GM19324 (cell line): Measurements from ENCODE around the gene MCC.

Source experiments
- ATAC-seq: cut with Tn5 transposase; IDR thresholded peaks from one replicate; pipeline ENCODE4 v1.9.1; 2021; ENCODE audit warnings: mild to moderate bottlenecking, moderate library complexity; ENCODE audit not compliant: unreplicated experiment, low FRiP score

MCC gene

GRCh38 chr5:113027431-113027830 is 460.8 kb downstream of the MCC start:
- no peak for ATAC-seq

DNA sequence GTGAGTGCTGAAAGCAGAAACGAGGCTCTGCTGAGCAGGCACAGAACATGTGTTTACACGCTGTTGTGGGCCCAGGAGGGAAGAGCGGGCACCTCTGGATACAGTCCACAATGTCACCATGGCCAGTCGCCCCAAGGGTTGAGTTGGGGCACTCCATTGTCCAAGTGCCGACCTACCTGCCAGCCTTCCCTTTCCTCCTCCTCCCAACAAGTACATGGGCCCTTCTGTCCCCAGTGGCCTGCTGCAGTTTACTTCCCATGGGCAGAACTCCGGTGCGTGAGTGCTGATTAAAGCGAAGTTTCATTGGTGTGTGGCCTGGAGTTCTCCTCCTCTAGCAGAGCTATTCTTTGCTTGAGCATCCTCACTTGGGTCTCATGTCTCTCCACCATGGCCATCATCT is 461.2 kb downstream of the MCC start:
- ATAC-seq: no peak

DNA sequence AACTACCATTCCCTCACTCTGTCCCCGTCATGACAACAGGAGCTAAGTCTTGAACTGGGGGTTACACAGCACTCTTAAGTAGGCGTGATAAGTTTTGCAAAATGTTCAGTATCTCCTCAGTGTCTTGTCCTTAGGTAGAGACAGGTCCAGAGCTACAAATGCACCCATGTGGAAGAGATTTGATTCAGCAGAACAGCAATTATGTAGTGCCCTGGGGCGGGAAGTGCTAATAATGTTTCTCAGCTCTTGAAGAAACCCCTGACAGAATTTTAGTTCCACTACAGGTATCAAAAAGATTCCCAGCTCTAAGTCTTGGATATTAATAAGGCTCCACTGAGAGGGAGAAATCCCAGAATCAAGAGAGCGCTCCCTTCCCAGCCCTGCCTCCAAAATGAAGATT is 462.0 kb downstream of the MCC start:
- no peak for ATAC-seq

DNA sequence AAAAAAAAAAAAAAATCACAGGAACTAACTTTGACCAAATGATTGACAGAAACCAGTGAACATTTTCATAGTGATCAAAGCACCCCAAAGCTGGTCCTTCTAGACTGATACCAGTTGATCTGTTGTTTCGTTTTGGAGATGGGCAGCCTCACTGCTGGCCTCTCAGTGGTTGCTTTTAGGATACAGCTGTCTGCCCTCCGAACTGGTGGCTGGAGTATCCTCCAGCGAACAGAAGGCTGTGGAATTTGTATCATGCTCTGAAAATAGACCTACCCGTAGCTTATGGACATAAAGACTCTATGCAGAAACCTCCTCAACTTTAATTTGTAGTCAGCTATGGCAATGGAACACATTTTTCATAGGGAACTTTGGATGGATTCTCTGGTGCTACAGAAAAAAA is 462.7 kb downstream of the MCC start:
- no peak for ATAC-seq

DNA sequence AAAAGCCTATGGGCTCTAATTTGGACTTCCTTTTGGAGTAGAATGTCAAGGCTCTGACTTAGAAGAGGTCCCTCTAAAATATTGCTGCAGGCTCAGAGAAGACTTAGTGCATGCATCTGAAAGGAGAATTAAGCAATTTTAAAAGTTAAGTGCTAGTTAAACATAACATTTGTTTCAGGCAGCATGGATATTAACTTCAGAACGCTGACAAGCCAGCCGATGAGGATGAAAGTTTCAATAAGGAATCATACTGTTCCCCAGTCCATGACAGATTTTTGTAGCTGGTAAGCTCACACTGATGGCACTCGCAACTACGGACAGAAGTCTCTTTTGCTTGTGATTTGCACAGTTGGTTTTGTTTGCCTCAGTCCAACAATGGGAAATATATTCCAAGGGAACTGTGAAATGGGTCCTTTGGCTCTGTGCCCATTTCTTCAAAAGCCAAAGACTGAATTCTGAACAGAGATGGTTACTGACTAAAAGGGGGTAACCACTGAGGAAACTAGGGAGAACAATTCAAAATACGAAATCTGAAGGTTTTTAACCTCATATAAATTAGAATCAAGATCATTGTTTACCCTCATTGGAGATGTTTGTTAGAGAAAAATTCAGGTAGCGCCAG is 464.1 kb downstream of the MCC start:
- ATAC-seq: no peak

DNA sequence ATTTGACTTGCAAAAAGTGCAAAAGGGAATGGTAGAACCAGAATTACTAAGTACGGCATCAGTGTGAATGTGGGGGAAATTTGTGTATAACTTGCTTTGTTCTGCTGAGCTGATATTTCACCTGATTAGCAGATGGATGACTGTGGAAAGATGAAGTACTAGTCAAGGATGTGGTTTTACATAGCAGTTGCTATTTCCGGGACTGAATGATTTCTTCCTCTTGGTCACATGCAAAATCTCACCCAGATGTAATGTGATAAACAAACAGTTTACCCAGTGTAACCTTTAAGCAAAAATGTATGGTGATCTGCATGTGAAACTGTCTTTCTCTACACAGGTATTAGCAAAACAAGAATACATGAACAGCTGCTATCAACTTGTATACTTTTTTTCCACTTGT is 465.6 kb downstream of the MCC start:
- ATAC-seq: peak; percentile 67

GRCh38 chr5:113020461-113021273 is 467.6 kb downstream of the MCC start:
- ATAC-seq: no peak

DNA sequence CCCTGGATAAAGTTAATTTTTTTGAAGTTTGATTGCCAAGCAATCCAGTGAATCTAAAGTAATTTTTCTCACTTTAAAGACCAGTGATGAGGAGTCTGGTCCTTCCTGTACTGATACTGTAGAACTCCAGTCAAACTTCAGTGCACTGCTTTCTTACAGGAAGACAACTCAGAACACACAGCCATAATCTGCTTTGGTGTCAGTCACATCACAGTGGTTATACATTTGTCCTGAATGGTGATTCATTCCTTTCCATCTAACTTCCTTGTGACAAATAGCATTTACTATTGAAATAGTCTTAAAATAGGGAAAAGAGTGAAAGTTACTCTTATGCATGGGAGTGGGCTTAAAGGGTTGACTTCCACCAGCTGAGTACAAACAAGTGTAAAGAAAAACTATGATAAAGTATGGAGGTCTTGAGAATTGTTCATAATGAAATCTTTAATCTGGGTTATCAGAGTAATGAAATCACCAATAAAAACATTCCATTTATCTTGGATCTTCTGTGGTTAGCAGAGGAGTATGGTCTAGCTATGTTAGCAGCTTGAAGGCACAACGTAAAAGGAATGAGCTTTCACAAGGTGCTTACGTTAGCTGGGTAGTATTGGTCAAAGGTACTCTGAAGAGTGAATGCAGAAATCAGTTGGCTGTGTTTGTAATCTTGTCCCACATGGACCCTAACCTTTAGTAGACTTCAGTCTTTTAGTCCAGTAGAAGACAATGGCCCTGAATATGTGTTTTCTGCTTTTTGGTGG is 470.2 kb downstream of the MCC start:
- ATAC-seq: no peak

- ATAC-seq: no peak
Observed at GRCh38 chr5:113005454-113005853, 482.8 kb downstream of the MCC start.

- ATAC-seq: no peak
Observed at GRCh38 chr5:113003763-113004162, 484.5 kb downstream of the MCC start.

DNA sequence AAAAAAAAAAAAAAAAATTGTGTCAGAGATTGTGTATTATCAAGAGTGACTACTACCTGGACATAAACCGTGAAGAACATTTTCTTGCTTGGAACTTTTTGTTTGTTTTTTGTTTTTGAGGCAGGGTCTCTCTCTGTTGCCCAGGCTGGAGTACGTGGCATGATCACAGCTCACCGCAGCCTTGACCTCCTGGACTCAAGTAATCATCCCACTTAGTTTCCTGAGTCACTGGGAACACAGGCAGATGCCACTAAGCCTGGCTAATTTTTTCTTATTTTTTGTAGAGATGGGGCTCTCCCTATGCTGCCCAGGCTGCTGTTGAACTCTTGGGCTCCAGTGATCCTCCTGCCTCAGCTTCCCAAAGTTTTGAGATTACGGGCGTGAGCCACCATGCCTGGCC is 485.8 kb downstream of the MCC start:
- no peak for ATAC-seq

GRCh38 chr5:113000466-113000865 is 487.8 kb downstream of the MCC start:
- no peak for ATAC-seq

GRCh38 chr5:112998296-112998695 is 490.0 kb downstream of the MCC start:
- ATAC-seq: no peak

GRCh38 chr5:112996830-112997374 is 491.4 kb downstream of the MCC start:
- no peak for ATAC-seq

- no peak for ATAC-seq
Observed at GRCh38 chr5:112995764-112996618, 492.3 kb downstream of the MCC start.

DNA sequence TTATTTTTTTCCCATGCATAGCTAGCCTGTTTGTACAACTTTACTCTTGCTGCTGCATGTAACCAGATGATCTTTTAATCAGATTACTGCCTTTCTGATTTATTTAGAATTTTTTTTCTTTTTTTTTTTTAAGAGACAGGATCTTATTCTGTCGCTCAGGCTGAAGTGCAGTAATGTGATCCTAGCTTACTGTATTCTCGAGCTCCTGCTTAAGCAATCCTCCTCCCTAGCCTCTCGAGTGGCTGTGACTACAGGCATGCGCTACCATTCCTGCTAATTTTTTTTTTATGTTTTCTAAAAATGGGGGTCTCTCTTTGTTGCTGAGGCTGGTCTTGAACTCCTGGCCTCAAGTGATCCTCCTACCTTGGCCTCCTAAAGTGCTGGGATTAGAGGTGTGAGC is 502.0 kb downstream of the MCC start:
- ATAC-seq: no peak

DNA sequence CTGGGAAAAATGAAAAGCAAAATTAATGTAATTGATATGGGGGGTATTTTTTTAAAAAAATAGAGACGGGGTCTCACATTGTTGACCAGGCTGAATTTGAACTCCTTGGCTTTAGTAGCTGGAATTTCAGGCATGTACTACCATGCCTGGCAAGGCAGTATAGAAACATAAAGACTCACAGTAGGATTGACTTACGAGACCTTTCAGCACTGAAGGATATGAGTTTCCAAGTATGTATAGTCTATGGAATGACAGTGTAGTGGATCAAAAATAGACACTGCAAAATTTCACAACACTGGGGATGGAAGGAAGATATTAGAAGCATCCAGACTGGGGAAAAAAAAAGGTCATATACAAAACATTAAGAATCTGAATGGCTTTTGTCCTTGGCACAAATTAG is 504.9 kb downstream of the MCC start:
- ATAC-seq: no peak

DNA sequence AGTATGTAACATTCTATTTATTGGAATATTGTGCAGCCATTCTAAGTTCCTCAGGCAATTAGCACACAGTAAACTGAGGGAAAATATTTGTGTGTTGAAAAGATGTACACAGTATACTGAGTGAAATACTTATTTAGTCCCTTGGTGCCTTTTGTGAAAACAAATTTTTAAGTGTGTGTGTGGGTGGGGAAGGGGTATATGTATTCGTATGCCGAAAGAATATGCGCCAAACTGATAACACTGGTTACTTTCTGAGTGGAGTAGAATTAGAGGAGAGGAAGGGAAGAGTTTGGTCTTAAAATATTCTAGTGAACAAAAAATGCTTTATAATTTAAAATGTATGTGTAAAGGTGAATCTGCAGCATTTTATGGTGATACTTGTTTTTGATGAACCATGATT is 508.5 kb downstream of the MCC start:
- no peak for ATAC-seq

GRCh38 chr5:112978836-112979235 is 509.4 kb downstream of the MCC start:
- ATAC-seq: no peak

GRCh38 chr5:112977440-112977861 is 510.8 kb downstream of the MCC start:
- no peak for ATAC-seq
